ENCODE data around the gene ALX4. TPM values are rescaled to one million over a fixed set of nuclear protein-coding genes. Genes with fewer than 3 reads are reported as not detected.

Gene ALX4
- total RNA-seq, 2 experiments from 2014 or later = not detected

- intact Hi-C loops (cut with DNase I, micrococcal nuclease) = no loop called here
- peak overlapping the region; percentile 10 for H3K4me3 ChIP-seq (ENCODE audit: low read length)
- H3K4me3 Mint-ChIP-seq = no peak overlapping the region
- CTCF ChIA-PET = no interaction called here
- POLR2A ChIA-PET = no interaction called here
- peaks cover 88 to 92% of the 10 kb centered on the region in 2 experiments for H3K27me3 ChIP-seq (ENCODE audit: control insufficient read depth in 1 of 2, insufficient read depth in 2 of 2, low read length in 2 of 2)
- H3K27me3 Mint-ChIP-seq = peaks cover 90% of the 10 kb centered on the region
- TF ChIP-seq, protein P1, sequence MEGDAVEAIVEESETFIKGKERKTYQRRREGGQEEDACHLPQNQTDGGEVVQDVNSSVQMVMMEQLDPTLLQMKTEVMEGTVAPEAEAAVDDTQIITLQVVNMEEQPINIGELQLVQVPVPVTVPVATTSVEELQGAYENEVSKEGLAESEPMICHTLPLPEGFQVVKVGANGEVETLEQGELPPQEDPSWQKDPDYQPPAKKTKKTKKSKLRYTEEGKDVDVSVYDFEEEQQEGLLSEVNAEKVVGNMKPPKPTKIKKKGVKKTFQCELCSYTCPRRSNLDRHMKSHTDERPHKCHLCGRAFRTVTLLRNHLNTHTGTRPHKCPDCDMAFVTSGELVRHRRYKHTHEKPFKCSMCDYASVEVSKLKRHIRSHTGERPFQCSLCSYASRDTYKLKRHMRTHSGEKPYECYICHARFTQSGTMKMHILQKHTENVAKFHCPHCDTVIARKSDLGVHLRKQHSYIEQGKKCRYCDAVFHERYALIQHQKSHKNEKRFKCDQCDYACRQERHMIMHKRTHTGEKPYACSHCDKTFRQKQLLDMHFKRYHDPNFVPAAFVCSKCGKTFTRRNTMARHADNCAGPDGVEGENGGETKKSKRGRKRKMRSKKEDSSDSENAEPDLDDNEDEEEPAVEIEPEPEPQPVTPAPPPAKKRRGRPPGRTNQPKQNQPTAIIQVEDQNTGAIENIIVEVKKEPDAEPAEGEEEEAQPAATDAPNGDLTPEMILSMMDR (IDR thresholded peaks at IDR 0.05) = no peak
- H3K9me3 Mint-ChIP-seq = no peaks in the 10 kb centered on the region
- H3K27ac Mint-ChIP-seq = no peak overlapping the region
- peaks cover 16% of the 10 kb centered on the region for H3K4me1 ChIP-seq (ENCODE audit: insufficient read depth, low read length)
- no peaks in the 10 kb centered on the region for H3K36me3 ChIP-seq (ENCODE audit: insufficient read depth, low read length)
- ATAC-seq (ENCODE audit: poor library complexity) (no peak), DNase-seq (no peak)
- no peaks in the 10 kb centered on the region for H3K36me3 Mint-ChIP-seq (ENCODE audit: low read depth)
- H3K27ac ChIP-seq (ENCODE audit: low read depth in 1 of 2, low read length in 2 of 2) = no peak overlapping the region
- peaks cover 9% of the 10 kb centered on the region for H3K4me1 Mint-ChIP-seq (ENCODE audit: low read depth)
- peaks cover 0 to 27% of the 10 kb centered on the region in 2 experiments for H3K9me3 ChIP-seq (ENCODE audit: control insufficient read depth in 1 of 2, insufficient read depth in 1 of 2, low read length in 2 of 2)
Measured at GRCh38 chr11:44316659-44317240, 6.8 kb upstream of the ALX4 start.

DNA sequence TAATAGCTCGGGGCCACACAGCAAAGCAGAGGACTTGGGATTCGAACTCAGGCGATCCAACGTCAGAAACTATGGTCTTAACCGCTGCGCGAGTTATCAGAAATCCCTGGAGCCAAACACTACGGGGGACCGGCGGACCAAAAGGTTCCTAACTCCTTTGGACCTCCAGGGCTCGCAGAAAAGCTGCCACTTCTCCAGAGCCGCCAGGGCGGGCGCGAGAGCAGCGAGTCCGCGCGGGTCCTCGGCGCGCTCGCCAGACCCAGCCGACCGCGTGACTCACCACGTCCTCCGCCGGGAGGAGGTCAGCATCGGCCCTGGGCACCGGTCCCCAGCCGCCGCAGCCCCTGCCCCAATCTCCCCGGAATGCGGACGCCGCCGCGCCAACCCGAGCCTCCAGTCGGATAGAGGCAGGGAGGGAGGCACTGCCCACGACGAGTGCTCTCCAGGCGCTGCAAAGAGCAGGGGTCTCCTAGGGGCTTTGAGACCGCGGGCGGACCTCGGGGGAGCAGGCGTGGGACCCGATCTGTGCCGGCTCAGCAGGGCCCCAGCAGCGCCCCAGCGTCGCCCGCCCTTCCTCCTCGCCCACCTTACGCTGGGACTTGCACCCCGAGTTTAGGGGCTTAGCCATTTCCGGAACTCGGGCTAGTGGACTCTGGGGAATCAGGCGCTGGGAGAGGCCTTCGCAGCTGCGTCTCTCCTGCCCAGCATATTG lies 6.2 kb upstream of the ALX4 start:
- no peak overlapping the region for H3K4me3 ChIP-seq (ENCODE audit: low read length)
- no peak overlapping the region for H3K27ac ChIP-seq (ENCODE audit: low read depth in 1 of 2, low read length in 2 of 2)
- TF ChIP-seq, protein P1 (IDR thresholded peaks at IDR 0.05) = no peak
- peaks cover 0 to 29% of the 10 kb centered on the region in 2 experiments for H3K9me3 ChIP-seq (ENCODE audit: control insufficient read depth in 1 of 2, insufficient read depth in 1 of 2, low read length in 2 of 2)
- Mint-ChIP-seq H3K4me1 (ENCODE audit: low read depth) (peaks cover 9% of the 10 kb centered on the region), H3K36me3 (ENCODE audit: low read depth) (no peaks in the 10 kb centered on the region), H3K27ac (no peak overlapping the region), H3K4me3 (peak overlapping the region; percentile 32), H3K9me3 (no peaks in the 10 kb centered on the region), H3K27me3 (peaks cover 90% of the 10 kb centered on the region)
- intact Hi-C loops (cut with DNase I, micrococcal nuclease) = no loop called here
- ChIA-PET CTCF (no interaction called here), POLR2A (no interaction called here)
- ATAC-seq (ENCODE audit: poor library complexity) (no peak), DNase-seq (no peak)
- no peaks in the 10 kb centered on the region for H3K36me3 ChIP-seq (ENCODE audit: insufficient read depth, low read length)
- H3K27me3 ChIP-seq (ENCODE audit: control insufficient read depth in 1 of 2, insufficient read depth in 2 of 2, low read length in 2 of 2) = peaks cover 88 to 93% of the 10 kb centered on the region in 2 experiments
- H3K4me1 ChIP-seq (ENCODE audit: insufficient read depth, low read length) = peaks cover 16% of the 10 kb centered on the region

DNA sequence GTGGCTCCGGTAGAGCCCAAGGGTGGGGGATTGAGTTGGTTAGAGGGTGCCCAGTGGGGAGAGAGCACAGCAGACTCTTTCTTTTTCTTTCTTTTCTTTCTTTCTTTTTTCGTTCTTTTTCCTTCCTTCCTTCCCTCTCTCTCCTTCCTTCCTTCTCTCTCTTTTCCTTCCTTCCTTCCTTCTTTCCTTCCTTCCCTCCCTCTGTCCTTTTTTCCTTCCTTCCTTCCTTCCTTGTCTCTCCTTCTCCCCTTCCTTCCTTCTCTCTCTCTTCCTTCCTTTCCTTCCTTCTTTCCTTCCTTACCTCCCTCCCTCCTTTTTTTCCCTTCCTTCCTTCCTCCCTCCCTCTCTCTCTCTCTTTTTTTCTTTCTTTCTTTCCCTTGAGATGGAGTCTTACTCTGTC lies 4.8 kb upstream of the ALX4 start:
- H3K36me3 Mint-ChIP-seq (ENCODE audit: low read depth) = no peaks in the 10 kb centered on the region
- no peaks in the 10 kb centered on the region for H3K36me3 ChIP-seq (ENCODE audit: insufficient read depth, low read length)
- H3K9me3 ChIP-seq (ENCODE audit: control insufficient read depth in 1 of 2, insufficient read depth in 1 of 2, low read length in 2 of 2) = peaks cover 0 to 38% of the 10 kb centered on the region in 2 experiments
- DNase-seq = no peak
- TF ChIP-seq, protein P1 (IDR thresholded peaks at IDR 0.05) = no peak
- no peak overlapping the region for H3K27ac ChIP-seq (ENCODE audit: low read depth in 1 of 2, low read length in 2 of 2)
- ChIA-PET CTCF (no interaction called here), POLR2A (no interaction called here)
- H3K4me1 Mint-ChIP-seq (ENCODE audit: low read depth) = peaks cover 9% of the 10 kb centered on the region
- H3K27me3 Mint-ChIP-seq = peaks cover 91% of the 10 kb centered on the region
- no peak overlapping the region for H3K4me3 Mint-ChIP-seq
- intact Hi-C loops (cut with DNase I, micrococcal nuclease) = no loop called here
- H3K4me3 ChIP-seq (ENCODE audit: low read length) = no peak overlapping the region
- H3K27me3 ChIP-seq (ENCODE audit: control insufficient read depth in 1 of 2, insufficient read depth in 2 of 2, low read length in 2 of 2) = peaks cover 87 to 93% of the 10 kb centered on the region in 2 experiments
- peaks cover 25% of the 10 kb centered on the region for H3K4me1 ChIP-seq (ENCODE audit: insufficient read depth, low read length)
- no peak overlapping the region for H3K27ac Mint-ChIP-seq
- H3K9me3 Mint-ChIP-seq = no peaks in the 10 kb centered on the region
- no peak for ATAC-seq (ENCODE audit: poor library complexity)

Measured in CD4-positive, alpha-beta T cell (primary cell).